ENCODE results near the gene SLMAP.
"Not testable (repeated sequence)": the region's sequence is repeated elsewhere in the genome, so short reads cannot be mapped to it uniquely, and the experiment has no call there.

SLMAP gene

GRCh38 chr3:57805266-57805665 is 49.2 kb downstream of the SLMAP start:
- DNase-seq (ENCODE audit: low spot score), result no peak
- TF ChIP-seq CTCF (IDR thresholded peaks at IDR 0.05; ENCODE audit: extremely low read depth, missing control alignments), result no peak

GRCh38 chr3:57805674-57806073 is 49.6 kb downstream of the SLMAP start:
- no peak for TF ChIP-seq CTCF (IDR thresholded peaks at IDR 0.05; ENCODE audit: extremely low read depth, missing control alignments)
- DNase-seq (ENCODE audit: low spot score), result no peak

- DNase-seq (ENCODE audit: low spot score), result not testable (repeated sequence)
Observed at GRCh38 chr3:57806195-57806594, 50.1 kb downstream of the SLMAP start.

GRCh38 chr3:57808961-57809608 is 53.0 kb downstream of the SLMAP start:
- DNase-seq (ENCODE audit: low spot score), result no peak
- TF ChIP-seq CTCF (IDR thresholded peaks at IDR 0.05; ENCODE audit: extremely low read depth, missing control alignments), result no peak

- no peak for TF ChIP-seq CTCF (IDR thresholded peaks at IDR 0.05; ENCODE audit: extremely low read depth, missing control alignments)
- DNase-seq (ENCODE audit: low spot score), result no peak
Observed at GRCh38 chr3:57809609-57809968, 53.5 kb downstream of the SLMAP start.

- DNase-seq (ENCODE audit: low spot score), result no peak
- TF ChIP-seq CTCF (IDR thresholded peaks at IDR 0.05; ENCODE audit: extremely low read depth, missing control alignments), result no peak
Observed at GRCh38 chr3:57810048-57810447, 53.9 kb downstream of the SLMAP start.

- DNase-seq (ENCODE audit: low spot score), result no peak
- no peak for TF ChIP-seq CTCF (IDR thresholded peaks at IDR 0.05; ENCODE audit: extremely low read depth, missing control alignments)
Observed at GRCh38 chr3:57810471-57811137, 54.5 kb downstream of the SLMAP start.

GRCh38 chr3:57815036-57815435 is 58.9 kb downstream of the SLMAP start:
- no peak for DNase-seq (ENCODE audit: low spot score)
- TF ChIP-seq CTCF (IDR thresholded peaks at IDR 0.05; ENCODE audit: extremely low read depth, missing control alignments), result no peak

All from GM20000 (cell line).